Measurements from ENCODE around the gene FEM1C.

The FEM1C gene

DNA sequence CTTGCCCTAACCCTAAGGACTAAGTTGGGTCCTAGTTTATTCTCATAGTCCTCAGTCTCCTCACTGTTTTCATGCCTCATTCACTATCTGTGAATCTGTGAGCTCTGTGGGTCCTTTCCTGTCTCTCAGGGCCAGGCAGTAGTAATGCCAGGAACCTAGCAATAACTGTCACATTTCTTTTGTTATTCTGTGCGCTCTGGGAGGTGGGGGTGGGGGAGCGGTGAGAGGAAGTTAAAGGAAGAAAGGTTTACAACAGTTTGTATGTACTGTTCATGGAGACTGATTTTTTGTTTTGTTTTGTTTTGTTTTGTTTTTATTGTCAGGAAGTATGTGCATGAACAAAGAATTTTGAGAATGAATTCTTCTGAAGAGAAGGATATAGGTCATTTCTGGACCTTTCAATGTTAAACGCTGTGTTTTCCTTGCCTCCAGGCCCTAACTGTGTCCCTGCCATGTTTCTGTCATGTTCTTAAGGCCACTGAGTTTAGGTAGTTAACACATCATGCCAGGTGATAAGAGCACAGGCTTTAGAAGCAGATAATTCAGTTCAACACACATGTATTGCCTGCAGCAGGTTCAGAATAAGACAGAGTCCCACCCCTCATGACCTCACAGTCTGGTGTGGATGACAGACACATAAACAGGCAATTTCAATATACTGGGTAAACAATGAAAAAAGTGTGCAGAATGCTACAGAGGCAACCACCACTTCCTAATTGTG is 13.3 kb upstream of the FEM1C start:
- DNase-seq (ENCODE audit: low read depth in 1 of 2, low spot score in 1 of 2): no peak

DNA sequence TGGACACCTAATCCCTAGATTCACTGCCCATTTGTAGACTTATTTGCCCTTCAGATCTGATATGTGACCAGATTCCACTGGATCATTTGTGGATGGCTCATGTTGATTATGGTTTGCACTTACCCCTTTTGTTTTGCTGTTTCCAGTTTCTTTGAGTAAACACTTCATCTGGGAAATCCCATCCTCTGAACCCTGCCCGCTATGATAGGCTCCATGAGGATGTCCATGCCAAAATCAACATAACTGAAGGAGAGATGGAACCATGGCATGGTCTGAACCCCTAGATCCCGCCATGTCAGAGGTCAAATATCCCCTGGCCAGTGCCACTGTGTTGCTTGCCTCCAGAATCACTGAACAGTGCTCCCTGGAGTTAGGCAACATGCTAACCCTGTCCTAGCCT is 11.7 kb upstream of the FEM1C start:
- no peak for DNase-seq (ENCODE audit: low read depth in 1 of 2, low spot score in 1 of 2)

DNA sequence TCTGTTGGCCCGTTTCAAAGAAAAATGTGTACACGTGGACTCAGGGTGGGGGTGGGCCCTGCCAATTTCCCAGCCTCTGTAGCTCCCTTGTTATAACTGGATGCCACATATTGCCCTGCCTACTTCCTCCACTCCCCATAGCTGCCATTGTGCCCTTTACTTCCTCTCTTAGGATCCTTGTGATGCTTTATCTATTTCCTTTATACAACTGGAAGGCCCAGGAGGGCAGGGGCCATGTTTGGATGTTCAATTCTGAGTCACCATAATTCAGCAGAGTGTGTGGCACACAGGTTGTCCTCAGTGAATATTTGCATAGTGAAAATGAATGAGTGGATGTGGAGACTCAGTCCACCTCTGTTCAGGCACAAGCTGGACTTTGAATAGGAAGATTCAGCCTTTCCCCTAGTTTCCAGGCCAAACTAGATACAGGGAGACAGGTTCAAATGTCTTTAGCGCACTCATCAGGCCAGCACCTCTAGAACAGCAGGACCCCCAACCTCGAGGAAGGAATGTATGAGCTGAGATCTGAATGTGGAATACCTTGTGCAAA is 10.6 kb upstream of the FEM1C start:
- no peak for DNase-seq (ENCODE audit: low read depth in 1 of 2, low spot score in 1 of 2)

DNA sequence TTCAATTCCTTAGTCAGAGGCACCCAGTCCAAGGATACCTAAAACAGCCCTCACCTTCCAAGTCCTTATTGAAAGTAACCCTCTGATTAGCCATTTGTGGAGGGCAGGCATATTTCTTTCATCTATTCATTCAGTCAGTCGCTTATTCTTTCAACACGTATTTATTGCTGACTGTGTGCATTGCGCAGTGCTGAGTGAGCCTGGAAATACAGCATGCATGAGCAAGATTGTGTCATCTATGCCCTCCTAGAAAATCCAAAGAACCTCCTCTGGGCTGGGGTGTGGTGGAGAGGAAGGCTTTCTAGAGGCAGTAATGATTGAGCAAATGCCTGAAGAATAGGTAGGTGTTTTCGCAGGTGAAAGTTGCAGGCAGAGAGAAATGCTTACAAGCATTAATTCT is 8.5 kb upstream of the FEM1C start:
- DNase-seq (ENCODE audit: low read depth in 1 of 2, low spot score in 1 of 2): no peak

DNA sequence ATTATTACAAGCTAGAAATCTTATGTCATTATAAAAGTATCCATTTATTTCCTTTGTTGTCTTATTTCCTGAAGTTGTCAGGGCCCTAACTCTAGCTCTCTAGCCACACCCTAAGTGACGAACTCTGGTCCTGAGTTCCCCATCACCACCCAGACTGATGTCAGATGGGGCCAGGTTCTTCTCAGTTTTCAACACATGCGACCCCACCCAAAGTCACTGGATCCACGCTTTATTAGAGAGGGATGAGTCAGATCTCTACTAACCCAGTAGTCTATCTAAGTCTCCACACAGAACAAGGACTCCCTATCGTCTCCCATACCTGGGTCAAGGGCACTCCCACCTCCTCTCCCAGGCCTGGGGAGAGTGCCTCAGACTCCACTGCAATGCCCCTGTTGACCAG is 6.8 kb upstream of the FEM1C start:
- no peak for DNase-seq (ENCODE audit: low read depth in 1 of 2, low spot score in 1 of 2)

DNA sequence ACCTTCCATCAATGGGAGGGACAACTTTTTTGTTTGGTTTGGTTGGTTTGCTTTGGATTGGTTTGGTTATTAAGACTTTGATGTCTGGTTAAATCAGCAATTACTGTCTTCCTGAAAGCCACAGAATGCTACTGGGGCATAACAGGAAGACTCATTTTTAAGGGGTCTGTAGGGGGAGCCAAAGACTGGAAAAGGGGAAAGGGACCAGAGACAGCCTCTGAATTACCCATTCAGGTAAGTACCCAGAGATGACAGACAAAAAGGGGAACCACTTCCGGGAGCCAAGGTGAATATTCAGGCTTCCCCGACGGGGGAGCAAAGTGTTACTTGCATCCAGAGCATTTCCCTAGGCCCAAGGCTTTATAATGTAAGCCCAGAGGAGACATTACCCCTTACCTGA is 4.6 kb upstream of the FEM1C start:
- DNase-seq (ENCODE audit: low read depth in 1 of 2, low spot score in 1 of 2): no peak

DNA sequence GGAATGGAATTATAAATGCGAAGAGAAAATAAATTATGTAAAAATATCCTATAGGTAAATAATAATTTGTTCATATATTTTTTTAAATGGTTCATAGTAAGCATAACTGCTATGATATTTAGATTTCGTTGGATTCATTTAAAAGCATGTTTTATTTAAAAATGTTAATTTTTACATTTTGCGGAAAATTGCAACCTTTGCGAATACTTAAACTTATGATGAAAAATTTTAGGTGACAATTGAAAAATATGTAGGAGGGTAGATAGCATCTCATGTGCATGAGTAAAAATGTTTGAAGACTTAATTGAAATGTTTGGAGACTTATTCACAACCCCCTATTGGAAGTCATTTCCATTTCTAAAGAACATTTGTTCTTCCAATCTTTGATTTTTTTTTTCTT is 4.1 kb upstream of the FEM1C start:
- no peak for DNase-seq (ENCODE audit: low read depth in 1 of 2, low spot score in 1 of 2)

DNA sequence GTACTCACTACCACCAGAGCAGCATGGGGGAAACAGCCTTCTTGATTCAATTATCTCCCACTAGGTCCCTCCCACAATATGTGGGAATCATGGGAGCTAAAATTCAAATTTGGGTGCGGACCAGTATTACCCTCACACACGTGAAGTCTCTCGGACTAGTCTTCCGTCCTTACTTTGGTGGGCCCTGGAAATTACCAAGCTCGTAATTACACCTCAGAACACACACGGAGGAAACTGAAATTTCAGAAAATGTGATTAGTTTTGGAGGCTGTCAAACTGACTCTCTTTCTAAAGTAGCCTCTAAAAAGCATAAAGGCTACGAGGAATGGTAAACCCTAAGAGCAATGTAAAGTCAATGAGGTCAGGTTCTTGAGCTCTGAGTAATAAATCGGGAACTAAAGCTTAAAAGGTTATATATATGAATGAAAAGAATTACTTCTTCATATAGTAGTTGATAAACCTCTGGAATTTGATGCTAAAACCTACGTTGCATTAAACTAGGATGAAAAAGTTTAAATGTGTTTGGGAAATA is 842 bp upstream of the FEM1C start:
- DNase-seq (ENCODE audit: low read depth in 1 of 2, low spot score in 1 of 2): no peak

DNA sequence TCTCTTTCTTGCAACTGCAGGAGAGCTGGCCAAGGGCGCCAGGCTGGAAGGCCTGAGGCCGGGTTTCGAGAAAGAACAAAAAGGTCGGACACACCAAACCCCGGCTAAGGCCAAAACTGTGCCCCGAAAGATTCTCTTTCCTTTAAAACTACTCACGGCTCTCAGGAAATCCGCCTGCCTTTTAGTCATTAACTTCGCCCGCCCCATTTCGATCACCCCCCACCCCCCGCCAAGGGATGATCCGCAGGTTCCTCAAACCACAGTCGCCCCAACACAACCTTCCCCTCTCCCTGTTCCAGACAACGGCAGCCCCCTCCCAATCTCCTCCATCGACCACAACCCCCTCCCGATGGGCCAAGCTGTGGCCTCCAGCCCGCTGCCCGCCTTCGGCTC is 536 bp downstream of the FEM1C start:
- peak in 1 of 2 donors; percentile 27 for DNase-seq (ENCODE audit: low read depth in 1 of 2, low spot score in 1 of 2)

DNA sequence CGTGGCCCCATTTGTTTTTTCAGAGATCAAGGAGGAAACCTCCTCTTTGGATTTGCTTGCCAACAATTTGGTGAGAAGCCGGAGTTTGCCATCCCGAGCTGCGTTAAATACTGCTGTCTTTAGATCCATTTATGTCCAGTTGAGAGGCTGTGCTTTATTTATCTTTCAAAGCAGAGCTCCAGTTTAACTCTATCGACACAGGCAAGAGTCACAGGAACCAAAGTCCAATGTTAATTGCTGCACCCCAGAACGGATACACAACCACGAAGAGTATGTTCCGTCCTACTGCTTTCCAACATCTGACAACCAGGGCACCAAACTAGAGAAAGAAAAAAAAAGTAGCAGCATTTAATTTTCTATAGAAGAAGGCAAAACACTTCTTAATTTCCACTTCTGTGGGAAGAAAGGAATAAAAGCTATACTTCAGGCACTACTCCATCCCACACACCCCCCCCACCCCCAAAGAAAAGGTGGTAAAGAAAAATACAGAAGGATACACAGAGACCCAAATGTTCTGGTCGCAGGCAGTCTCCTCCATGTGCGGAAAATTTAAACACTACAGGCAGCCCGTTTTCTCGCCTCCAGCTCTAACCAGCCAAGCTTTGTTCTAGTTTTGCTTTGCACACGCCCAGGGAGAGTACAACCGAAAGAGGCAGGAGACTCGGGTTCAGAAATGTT is 1.1 kb downstream of the FEM1C start:
- no peak for DNase-seq (ENCODE audit: low read depth in 1 of 2, low spot score in 1 of 2)

DNA sequence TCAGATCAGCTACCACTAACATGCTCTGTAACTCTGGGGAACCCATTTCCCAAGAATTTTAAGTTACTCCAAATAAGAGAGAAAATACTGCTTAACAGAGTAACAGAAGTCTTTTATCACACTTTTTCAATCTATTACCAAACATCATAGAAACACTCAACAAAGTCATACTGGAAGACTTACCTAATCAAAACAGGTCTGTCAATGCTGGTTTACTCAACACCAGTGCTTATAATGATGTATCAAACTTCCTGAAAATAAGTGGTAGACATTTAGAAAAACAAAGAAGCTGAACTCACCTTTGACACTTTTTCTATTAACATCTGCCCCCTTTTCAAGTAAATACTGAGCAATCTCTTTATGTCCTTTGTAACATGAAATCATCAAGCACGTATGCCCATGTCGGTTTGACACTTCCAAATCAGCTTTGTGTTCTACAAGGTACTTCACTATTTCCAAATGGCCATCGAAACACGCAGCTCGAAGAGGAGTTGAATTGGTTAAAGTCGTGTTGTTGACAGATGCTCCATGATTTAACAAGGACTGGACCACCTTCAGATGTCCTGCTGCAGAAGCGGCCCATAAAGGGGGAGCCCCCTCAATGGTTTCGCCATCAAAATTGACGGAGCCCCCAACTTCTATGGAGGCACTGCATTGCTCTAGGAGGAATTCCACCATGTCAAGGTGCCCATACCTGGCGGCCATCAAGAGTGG is 1.8 kb downstream of the FEM1C start:
- no peak for DNase-seq (ENCODE audit: low read depth in 1 of 2, low spot score in 1 of 2)

DNA sequence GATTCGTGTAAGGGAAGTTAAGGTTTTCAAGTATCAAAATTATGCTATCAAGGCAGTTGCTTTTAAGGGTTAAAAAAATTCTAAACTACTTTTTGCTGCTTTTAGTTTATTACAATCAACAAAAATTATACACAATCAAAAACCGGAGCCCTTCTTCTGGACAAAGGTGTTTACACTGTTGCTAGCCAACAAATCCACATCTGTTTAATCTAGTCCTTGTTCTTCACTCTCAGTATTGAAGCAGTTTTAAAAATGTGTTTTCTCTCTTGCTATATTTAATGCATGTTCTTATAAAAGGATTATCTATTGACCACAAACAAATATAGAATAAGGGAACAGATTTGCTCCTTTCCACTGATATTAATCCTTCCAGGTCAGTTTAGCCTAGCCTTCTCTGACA is 2.5 kb downstream of the FEM1C start:
- no peak for DNase-seq (ENCODE audit: low read depth in 1 of 2, low spot score in 1 of 2)

DNA sequence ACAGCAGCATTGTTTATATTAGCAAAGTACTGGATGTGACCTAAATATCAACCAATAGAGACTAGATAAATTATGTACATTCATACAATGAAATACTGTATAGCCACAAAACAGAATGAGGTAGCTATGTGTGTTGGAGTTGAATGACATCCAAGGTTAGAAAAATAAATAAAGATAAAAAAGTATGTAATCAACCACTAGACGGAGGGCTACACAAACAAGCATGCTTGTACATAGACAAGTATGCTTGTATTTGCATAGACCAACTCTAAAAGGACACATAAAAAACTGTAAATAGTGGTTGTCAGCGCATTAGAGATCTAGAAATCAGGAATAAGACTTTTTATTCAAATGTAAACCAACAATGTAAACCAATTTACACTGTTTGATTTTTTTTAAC is 3.0 kb downstream of the FEM1C start:
- no peak for DNase-seq (ENCODE audit: low read depth in 1 of 2, low spot score in 1 of 2)

DNA sequence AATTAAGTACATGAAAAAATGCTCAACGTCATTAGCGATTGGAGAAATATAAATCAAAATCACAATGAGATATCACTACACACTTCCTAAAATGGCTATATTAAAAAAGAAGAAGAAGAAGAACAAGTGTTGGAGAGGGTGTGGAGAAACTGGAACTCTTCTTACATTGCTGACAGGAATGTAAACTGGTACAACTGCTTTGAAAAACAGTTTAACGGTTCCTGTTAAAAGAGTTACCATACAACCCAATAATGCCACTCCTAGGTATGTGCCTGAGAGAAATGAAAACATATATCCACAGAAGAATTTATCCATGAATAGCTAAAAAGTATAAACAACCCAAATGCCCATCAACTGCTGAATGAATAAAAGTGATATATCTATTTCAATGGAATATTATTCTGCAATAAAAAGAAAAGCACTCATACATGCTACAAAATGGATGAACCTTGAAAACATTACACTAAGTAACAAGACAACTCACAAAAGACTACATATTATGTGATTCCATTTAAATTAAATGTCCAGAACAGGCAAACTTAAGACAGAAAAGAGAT is 9.0 kb downstream of the FEM1C start:
- DNase-seq (ENCODE audit: low read depth in 1 of 2, low spot score in 1 of 2): no peak

DNA sequence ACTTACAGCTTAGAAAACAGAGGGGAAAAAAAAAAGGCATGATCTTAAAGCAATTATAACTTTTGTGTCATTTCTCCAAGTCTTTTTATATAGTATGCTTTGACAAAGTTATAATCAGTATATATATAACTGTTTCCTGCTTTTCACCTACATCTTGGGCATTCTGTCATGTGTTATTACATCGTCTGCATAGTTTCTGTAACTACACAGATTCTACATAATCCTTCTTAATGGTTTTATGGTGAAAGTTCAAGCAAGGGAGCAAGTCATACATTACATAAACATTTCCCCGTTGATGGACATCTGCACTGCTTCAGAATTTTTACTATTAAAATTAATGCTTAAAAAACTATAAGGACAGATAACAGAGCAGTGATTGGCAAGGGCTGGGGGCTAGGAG is 12.1 kb downstream of the FEM1C start:
- DNase-seq (ENCODE audit: low read depth in 1 of 2, low spot score in 1 of 2): no peak

DNA sequence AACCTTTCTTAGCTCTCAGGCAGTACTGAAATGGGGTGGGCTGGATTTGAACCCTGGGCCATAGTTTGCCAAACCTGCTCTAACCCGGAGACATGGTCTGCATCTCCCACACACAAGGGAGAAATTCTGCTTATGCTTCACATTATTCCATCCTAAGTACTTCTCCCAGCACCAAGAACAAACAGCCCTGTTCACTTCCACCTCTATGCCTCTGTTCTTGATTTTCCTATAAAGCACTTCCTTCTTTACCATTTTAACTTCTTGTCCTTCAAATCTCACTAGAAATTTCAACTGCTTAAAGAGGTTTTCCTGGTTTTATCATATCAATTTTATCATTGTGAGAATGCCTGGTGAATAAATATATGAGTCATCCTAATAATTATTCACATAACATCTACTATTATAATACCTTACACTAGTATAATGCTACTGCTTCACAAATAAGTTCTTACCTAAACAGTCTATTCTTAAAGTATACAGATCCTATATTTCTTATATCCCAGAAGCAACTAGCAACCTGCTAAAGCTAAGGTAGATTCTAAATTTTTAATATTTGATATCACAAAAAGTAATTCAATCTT is 12.7 kb downstream of the FEM1C start:
- no peak for DNase-seq (ENCODE audit: low read depth in 1 of 2, low spot score in 1 of 2)

DNA sequence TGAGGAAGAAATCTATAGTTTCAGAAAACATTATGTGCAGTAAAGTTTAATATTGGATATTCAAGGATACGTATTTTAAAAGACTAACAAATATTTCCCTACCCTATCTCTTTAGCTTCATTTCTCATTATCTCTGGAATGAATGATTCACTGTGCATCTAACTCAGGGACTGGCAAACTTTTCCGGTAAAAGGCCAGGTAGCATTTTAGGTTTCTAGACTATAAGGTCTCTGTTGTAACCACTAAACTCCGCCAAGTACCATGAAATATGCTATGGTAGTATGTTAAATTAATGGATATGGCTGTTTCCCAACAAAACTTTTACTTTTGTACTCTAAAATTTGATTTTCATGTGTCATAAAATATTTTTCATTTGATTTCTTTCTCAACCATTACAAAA is 13.2 kb downstream of the FEM1C start:
- no peak for DNase-seq (ENCODE audit: low read depth in 1 of 2, low spot score in 1 of 2)

DNA sequence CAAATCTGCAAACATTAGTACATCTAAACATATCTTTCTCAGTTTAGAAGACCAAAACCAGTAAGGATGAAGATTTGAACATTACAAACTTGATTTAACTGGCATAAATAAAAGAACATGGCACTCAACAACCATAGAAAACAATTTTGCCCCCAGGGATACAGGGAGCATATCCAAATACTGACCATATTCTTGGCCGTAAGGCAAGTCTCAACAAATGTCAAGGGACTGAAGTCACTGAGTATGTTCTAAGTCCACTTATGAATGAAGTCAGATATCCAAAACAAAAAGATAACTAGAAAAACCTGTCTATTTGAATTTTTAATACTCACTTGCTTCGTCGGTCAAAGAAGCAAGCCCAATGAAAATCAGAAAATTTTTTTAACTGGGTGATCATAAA is 14.1 kb downstream of the FEM1C start:
- no peak for DNase-seq (ENCODE audit: low read depth in 1 of 2, low spot score in 1 of 2)

DNA sequence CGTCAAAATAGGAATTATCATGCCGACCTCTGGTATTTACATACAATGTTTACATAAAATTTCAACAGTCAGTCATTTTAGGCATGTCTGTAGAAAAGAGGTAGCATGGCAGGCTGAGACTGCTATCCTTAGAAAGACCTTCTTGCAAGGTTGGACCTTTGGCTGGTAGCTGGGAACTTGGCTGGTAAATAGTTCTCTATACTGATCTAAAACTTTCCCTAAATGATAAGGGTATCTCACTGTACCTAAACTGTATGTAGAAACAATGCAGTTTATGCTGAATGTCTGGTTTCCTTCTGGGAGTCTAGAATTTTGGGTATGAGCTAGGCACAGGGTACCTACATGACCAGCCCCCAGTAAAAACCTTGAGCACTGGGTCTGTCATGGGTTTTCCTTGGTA is 18.0 kb downstream of the FEM1C start:
- DNase-seq (ENCODE audit: low read depth in 1 of 2, low spot score in 1 of 2): no peak

DNA sequence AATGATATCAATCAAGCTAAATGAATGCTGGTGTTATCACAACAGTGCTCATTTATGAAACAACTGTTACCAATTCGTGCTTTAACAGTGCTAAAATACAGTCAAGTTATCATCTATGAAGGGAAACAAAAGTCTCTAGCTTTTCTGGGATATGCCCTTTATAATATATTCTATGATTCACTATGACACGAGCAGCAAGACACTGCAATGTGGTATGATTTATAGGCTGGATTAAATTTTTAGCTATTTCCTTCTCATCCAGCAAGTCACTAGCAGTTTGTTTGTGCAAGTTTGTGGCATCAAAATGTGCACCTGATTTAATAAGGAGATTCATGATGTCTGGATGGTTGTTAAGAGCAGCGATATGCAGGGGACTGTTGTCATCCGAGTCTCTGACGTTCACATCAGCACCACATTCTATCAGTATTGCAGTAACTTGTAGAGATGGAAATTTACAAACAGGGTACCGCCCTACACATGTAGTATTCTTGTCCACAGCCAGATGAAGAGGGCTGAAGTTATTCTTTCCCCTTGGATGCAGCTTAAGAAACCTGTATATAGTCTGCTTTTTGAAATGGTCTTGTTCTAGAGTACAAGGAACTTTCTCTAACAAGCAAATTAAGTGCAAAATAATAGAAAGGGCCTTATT is 20.3 kb downstream of the FEM1C start:
- DNase-seq (ENCODE audit: low read depth in 1 of 2, low spot score in 1 of 2): no peak
